SU-DHL-6 (cell line): Measurements from ENCODE around the gene EVA1C.

Experiments used
- H2AFZ ChIP-seq: fragments of 200-600 bp; sonication (generic); 2 replicates; pipeline ENCODE4 v1.6.1; 2014; ENCODE audit warnings: low read depth, mild to moderate bottlenecking, moderate library complexity, mixed read lengths, antibody characterized with exemption, low read length; ENCODE audit not compliant: severe bottlenecking
- H3F3A ChIP-seq: fragments of 200-600 bp; shearing (Covaris generic); 2 replicates; pipeline ENCODE4 v1.6.0; 2016; ENCODE audit warnings: antibody characterized with exemption, mild to moderate bottlenecking; ENCODE audit not compliant: insufficient read depth
- H3K27ac ChIP-seq: fragments of 200-600 bp; sonication (generic); 2 replicates; pipeline ENCODE4 v1.5.1; 2016; ENCODE audit warnings: low read depth, mild to moderate bottlenecking, low read length, moderate library complexity, mixed read lengths
- H3K27me3 ChIP-seq: fragments of 200-600 bp; sonication (generic), shearing (Covaris generic); 2 replicates; pipeline ENCODE4 v1.6.0; 2014; ENCODE audit warnings: mild to moderate bottlenecking, low read length
- H3K36me3 ChIP-seq: fragments of 200-600 bp; sonication (generic); 2 replicates; pipeline ENCODE4 v1.6.1; 2014; ENCODE audit warnings: mild to moderate bottlenecking, low read length, mixed read lengths
- H3K4me2 ChIP-seq: fragments of 300-600, 200-600 bp; shearing (Covaris generic), sonication (generic); 2 replicates; pipeline ENCODE4 v1.6.0; 2014; ENCODE audit warnings: low read length, low read depth, mild to moderate bottlenecking; ENCODE audit not compliant: poor library complexity, severe bottlenecking
- H3K4me3 ChIP-seq: fragments of 200-600 bp; sonication (generic); 2 replicates; pipeline ENCODE4 v1.5.1; 2014; ENCODE audit warnings: antibody characterized with exemption, low read length, mild to moderate bottlenecking, mixed read lengths; ENCODE audit not compliant: insufficient read depth, poor library complexity, severe bottlenecking
- H3K79me2 ChIP-seq: fragments of 200-600 bp; sonication (generic); 2 replicates; pipeline ENCODE4 v1.6.1; 2014; ENCODE audit warnings: mild to moderate bottlenecking, low read length, moderate library complexity; ENCODE audit not compliant: insufficient read depth
- H3K9ac ChIP-seq: fragments of 200-600 bp; sonication (generic); 2 replicates; pipeline ENCODE4 v1.7.0; 2014; ENCODE audit warnings: mild to moderate bottlenecking, low read length
- H3K9me2 ChIP-seq: fragments of 200-600 bp; sonication (generic); replicated peaks from 2 replicates; pipeline ENCODE4 v1.6.1; 2014; ENCODE audit warnings: low read length; ENCODE audit not compliant: insufficient read depth
- H3K9me3 ChIP-seq: fragments of 200-600 bp; sonication (generic); 2 replicates; pipeline ENCODE4 v1.6.1; 2014; ENCODE audit warnings: low read length, mixed read lengths; ENCODE audit not compliant: insufficient read depth
- H4K20me1 ChIP-seq: fragments of 200-600 bp; sonication (generic); 2 replicates; pipeline ENCODE4 v1.6.1; 2014; ENCODE audit warnings: low read depth, mild to moderate bottlenecking, antibody characterized with exemption, low read length, moderate library complexity, mixed read lengths
- EZH2phosphoT487 ChIP-seq: fragments of 200-600 bp; sonication (generic), shearing (Covaris generic); conservative IDR thresholded peaks from 2 replicates; pipeline ENCODE4 v1.6.1; 2018; ENCODE audit warnings: mild to moderate bottlenecking, antibody characterized with exemption, low read length, moderate library complexity, mixed read lengths
- TF ChIP-seq, protein P1 (sequence below): fragments of 200-600 bp; sonication (generic); IDR thresholded peaks from one replicate; pipeline ENCODE4 v1.5.1; 2017; ENCODE audit warnings: antibody characterized with exemption, mild to moderate bottlenecking, low read length, moderate library complexity; ENCODE audit not compliant: insufficient read depth, poor library complexity, severe bottlenecking

EVA1C gene

DNA sequence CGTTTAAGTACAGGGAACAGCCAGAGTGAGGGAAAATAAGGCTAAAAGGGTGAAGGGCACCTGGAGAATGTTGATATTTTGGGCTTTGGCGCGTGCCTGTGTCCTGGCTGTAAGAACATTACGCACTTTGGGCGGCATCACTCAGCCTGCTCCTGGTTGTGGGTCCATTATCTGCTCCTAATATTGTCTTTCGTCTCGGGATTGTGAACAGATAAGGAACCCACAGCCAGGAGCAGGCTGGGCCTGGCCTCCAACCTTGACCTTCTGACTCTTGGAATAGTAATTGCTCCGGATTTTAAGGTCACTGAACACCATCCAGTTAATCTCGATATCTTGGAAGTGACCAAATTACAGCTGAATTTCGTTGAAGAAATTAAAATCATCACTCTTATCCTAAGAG, 111.0 kb downstream of the EVA1C start:
- Histone ChIP-seq H3K27me3 (no peaks in the 10 kb centered on the region), H3K79me2 (no peaks in the 10 kb centered on the region), H3K4me3 (no peak overlapping the region), H3K9ac (no peak overlapping the region), H3K9me2 (no peaks in the 10 kb centered on the region), H4K20me1 (no peaks in the 10 kb centered on the region), H3K9me3 (no peaks in the 10 kb centered on the region), H3K27ac (no peak overlapping the region), H3K4me2 (no peak overlapping the region), H3F3A (no peaks in the 10 kb centered on the region), H3K36me3 (no peaks in the 10 kb centered on the region), H2AFZ (no peak overlapping the region)
- no peak for TF ChIP-seq EZH2phosphoT487
- TF ChIP-seq, protein P1, sequence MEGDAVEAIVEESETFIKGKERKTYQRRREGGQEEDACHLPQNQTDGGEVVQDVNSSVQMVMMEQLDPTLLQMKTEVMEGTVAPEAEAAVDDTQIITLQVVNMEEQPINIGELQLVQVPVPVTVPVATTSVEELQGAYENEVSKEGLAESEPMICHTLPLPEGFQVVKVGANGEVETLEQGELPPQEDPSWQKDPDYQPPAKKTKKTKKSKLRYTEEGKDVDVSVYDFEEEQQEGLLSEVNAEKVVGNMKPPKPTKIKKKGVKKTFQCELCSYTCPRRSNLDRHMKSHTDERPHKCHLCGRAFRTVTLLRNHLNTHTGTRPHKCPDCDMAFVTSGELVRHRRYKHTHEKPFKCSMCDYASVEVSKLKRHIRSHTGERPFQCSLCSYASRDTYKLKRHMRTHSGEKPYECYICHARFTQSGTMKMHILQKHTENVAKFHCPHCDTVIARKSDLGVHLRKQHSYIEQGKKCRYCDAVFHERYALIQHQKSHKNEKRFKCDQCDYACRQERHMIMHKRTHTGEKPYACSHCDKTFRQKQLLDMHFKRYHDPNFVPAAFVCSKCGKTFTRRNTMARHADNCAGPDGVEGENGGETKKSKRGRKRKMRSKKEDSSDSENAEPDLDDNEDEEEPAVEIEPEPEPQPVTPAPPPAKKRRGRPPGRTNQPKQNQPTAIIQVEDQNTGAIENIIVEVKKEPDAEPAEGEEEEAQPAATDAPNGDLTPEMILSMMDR: no peak

DNA sequence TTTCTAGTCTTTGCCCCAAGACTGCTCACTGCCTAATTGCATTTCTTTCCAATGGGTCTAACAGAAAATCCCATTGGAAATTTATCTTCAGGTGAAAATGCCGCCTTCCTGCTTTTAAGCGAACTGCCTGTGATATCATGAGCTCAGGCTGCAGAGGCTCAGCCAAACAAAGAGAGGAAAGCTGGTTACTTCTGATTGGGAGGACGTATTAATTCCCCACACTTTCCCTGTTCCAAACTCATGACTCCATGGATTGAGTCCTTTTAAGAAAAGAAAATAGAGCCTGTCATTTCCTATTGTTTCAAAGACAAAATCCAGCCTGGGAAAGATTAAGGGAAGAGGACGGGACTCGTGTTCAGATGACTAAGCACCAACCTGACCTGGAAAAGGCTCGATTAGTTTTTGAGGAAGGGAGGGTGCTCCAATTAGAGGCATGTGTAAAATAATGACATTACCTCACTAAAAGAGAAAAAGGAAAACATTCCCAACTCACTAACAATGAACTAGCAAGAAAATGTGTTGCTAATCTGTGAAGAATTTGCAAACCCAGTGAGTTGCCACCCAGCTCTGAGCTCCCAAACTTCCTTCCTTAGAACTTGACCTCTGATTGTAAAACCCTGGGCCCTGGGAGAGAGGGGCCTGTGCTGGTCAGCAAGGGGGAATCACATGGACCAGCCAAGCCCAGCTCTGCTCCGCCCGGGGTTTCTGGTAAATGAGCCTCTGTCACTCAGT, 111.6 kb downstream of the EVA1C start:
- Histone ChIP-seq H4K20me1 (no peaks in the 10 kb centered on the region), H3K9me3 (no peaks in the 10 kb centered on the region), H3K27me3 (no peaks in the 10 kb centered on the region), H3K4me2 (no peak overlapping the region), H3F3A (no peaks in the 10 kb centered on the region), H3K9me2 (no peaks in the 10 kb centered on the region), H3K79me2 (no peaks in the 10 kb centered on the region), H3K4me3 (no peak overlapping the region), H3K27ac (no peak overlapping the region), H2AFZ (no peak overlapping the region), H3K9ac (no peak overlapping the region), H3K36me3 (no peaks in the 10 kb centered on the region)
- TF ChIP-seq, protein P1: no peak
- no peak for TF ChIP-seq EZH2phosphoT487

DNA sequence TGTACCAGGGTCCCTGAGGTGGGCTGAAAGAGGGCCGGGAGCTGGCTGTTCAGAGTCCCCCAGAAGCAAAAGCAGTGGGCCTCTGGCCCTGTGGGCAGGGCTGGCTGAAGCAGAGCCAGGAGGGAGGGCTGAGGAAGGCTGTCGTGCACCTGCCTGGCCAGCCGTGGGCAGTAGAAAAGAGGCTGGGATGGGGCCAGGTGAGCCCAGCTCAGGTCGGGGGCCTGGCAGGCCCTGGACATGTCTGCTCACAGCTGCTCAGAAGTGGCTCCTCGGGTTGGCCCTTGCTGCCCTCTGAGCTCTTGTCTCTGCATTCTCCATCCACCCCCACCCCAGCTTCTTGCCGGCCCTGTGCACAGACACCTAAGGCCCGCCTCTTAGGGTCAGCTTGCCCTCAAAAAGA, 112.8 kb downstream of the EVA1C start:
- no peaks in the 10 kb centered on the region for H3K9me3 ChIP-seq
- H2AFZ ChIP-seq: no peak overlapping the region
- no peaks in the 10 kb centered on the region for H3K9me2 ChIP-seq
- H3K36me3 ChIP-seq: no peaks in the 10 kb centered on the region
- H3K79me2 ChIP-seq: no peaks in the 10 kb centered on the region
- H3F3A ChIP-seq: no peaks in the 10 kb centered on the region
- no peaks in the 10 kb centered on the region for H3K27me3 ChIP-seq
- no peak overlapping the region for H3K27ac ChIP-seq
- no peak overlapping the region for H3K9ac ChIP-seq
- H4K20me1 ChIP-seq: no peaks in the 10 kb centered on the region
- no peak overlapping the region for H3K4me3 ChIP-seq
- TF ChIP-seq, protein P1: no peak
- TF ChIP-seq EZH2phosphoT487: no peak
- H3K4me2 ChIP-seq: no peak overlapping the region
